GM06990 (cell line): ENCODE results near the gene BACH1.

ENCODE experiments used
- DNase-seq: peaks from one replicate; pipeline ENCODE4 v3.0.0-alpha.2; 2011; ENCODE audit not compliant: insufficient read length; ENCODE audit errors: extremely low read depth
- H3K27me3 ChIP-seq: replicated peaks from 2 replicates; pipeline ENCODE4 v1.6.0; 2011; ENCODE audit warnings: low read length; ENCODE audit not compliant: control insufficient read depth, insufficient read depth
- H3K36me3 ChIP-seq: 2 replicates; pipeline ENCODE4 v1.5.1; 2011; ENCODE audit warnings: low read length; ENCODE audit not compliant: control insufficient read depth, insufficient read depth
- H3K4me3 ChIP-seq: replicated peaks from 2 replicates; pipeline ENCODE4 v1.5.1; 2011; ENCODE audit warnings: low read depth, mild to moderate bottlenecking, control low read depth, low read length
- CTCF ChIP-seq: IDR thresholded peaks from 2 replicates; pipeline ENCODE4 v1.5.1; 2011; ENCODE audit warnings: low read length, control low read depth, mild to moderate bottlenecking, inconsistent platforms; ENCODE audit not compliant: insufficient read depth, poor library complexity, severe bottlenecking

BACH1 gene

GRCh38 chr21:29313662-29314408 is 15.1 kb downstream of the BACH1 start:
- H3K36me3 ChIP-seq: peaks cover 3% of the 10 kb centered on the region
- TF ChIP-seq CTCF: no peak
- H3K4me3 ChIP-seq: no peak overlapping the region
- no peak for DNase-seq
- H3K27me3 ChIP-seq: no peaks in the 10 kb centered on the region

- Histone ChIP-seq H3K27me3 (no peaks in the 10 kb centered on the region), H3K4me3 (no peak overlapping the region), H3K36me3 (peaks cover 3% of the 10 kb centered on the region)
- DNase-seq: no peak
- no peak for TF ChIP-seq CTCF
These were observed 16.5 kb downstream of the BACH1 start for GRCh38 chr21:29315131-29315749.

GRCh38 chr21:29316029-29316742 is 17.5 kb downstream of the BACH1 start:
- no peak for TF ChIP-seq CTCF

GRCh38 chr21:29316806-29317205 is 18.1 kb downstream of the BACH1 start:
- H3K36me3 ChIP-seq: peaks cover 4% of the 10 kb centered on the region
- H3K27me3 ChIP-seq: no peaks in the 10 kb centered on the region
- no peak for DNase-seq
- TF ChIP-seq CTCF: no peak
- H3K4me3 ChIP-seq: no peak overlapping the region

More at GRCh38 chr21:29316029-29316742, 17.5 kb downstream of the BACH1 start:
- no peak for DNase-seq
- Histone ChIP-seq H3K27me3 (no peaks in the 10 kb centered on the region), H3K4me3 (no peak overlapping the region), H3K36me3 (peaks cover 3% of the 10 kb centered on the region)

- DNase-seq: no peak
- no peaks in the 10 kb centered on the region for H3K27me3 ChIP-seq
- TF ChIP-seq CTCF: no peak
- peaks cover 7% of the 10 kb centered on the region for H3K36me3 ChIP-seq
- no peak overlapping the region for H3K4me3 ChIP-seq
These were observed 19.6 kb downstream of the BACH1 start for GRCh38 chr21:29318354-29318753.
